ENCODE measurements around the gene TMEM19. TPM values are rescaled to one million over a fixed set of nuclear protein-coding genes. Genes with fewer than 3 reads are reported as not detected.
A peak's percentile ranks its signal among the peaks of the same experiment; 100 is the strongest.

Gene TMEM19
- total RNA-seq, 1 donor from 2014 or later = 13.7 TPM

DNA sequence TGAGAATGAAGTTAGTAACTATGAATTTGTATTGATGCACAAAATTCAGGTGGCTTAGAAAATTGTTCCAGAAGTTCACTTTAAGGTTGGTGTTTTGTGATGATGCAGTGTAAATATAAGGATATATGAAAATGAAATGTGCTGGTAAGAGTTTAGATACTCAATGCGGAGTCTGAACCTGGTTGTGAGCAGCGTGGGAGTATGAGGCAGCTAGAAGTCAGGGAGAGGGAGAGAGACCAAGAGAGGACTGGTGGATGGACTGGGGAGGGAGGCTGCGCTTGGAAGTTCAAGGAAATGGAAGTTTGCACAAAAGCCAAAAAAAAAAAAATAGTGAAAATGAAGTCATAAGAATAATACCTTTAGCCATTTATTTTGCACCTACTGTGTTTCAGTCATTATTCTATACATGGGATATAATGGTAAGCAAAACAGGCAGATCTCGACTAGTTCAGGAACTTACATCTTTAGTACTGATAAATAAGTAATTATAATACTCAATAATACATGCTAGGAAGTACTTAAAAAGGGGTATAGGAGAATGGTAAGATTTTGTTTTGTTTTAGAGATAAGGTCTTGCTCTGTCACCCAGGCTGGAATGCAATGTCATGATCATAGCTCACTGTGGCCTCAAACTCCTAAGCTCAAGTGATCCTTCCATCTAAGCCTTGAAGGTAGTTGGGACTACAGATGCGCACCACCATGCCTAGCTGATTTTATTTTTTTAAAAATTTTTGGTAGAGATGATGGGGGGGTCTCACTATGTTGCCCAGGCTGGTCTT is 58.8 kb downstream of the TMEM19 start:
- Mint-ChIP-seq H3K4me1 (ENCODE audit: low read depth, unreplicated experiment) (no peaks in the 10 kb centered on the region), H3K9me3 (ENCODE audit: unreplicated experiment) (no peaks in the 10 kb centered on the region), H3K4me3 (ENCODE audit: unreplicated experiment) (no peak overlapping the region), H3K36me3 (ENCODE audit: unreplicated experiment) (no peaks in the 10 kb centered on the region), H3K27ac (ENCODE audit: unreplicated experiment) (peak overlapping the region; percentile 1), H3K27me3 (ENCODE audit: unreplicated experiment) (peaks cover 1% of the 10 kb centered on the region)
- TF ChIP-seq, protein P1, sequence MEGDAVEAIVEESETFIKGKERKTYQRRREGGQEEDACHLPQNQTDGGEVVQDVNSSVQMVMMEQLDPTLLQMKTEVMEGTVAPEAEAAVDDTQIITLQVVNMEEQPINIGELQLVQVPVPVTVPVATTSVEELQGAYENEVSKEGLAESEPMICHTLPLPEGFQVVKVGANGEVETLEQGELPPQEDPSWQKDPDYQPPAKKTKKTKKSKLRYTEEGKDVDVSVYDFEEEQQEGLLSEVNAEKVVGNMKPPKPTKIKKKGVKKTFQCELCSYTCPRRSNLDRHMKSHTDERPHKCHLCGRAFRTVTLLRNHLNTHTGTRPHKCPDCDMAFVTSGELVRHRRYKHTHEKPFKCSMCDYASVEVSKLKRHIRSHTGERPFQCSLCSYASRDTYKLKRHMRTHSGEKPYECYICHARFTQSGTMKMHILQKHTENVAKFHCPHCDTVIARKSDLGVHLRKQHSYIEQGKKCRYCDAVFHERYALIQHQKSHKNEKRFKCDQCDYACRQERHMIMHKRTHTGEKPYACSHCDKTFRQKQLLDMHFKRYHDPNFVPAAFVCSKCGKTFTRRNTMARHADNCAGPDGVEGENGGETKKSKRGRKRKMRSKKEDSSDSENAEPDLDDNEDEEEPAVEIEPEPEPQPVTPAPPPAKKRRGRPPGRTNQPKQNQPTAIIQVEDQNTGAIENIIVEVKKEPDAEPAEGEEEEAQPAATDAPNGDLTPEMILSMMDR (IDR thresholded peaks at IDR 0.05; ENCODE audit: partially characterized antibody, unreplicated experiment) = no peak
- no peak for DNase-seq

GRCh38 chr12:71746974-71747611 is 61.2 kb downstream of the TMEM19 start:
- H3K4me3 Mint-ChIP-seq (ENCODE audit: unreplicated experiment) = no peak overlapping the region
- H3K27me3 Mint-ChIP-seq (ENCODE audit: unreplicated experiment) = peaks cover 1% of the 10 kb centered on the region
- no peaks in the 10 kb centered on the region for H3K36me3 Mint-ChIP-seq (ENCODE audit: unreplicated experiment)
- DNase-seq = no peak
- no peaks in the 10 kb centered on the region for H3K9me3 Mint-ChIP-seq (ENCODE audit: unreplicated experiment)
- no peaks in the 10 kb centered on the region for H3K4me1 Mint-ChIP-seq (ENCODE audit: low read depth, unreplicated experiment)
- TF ChIP-seq, protein P1 (IDR thresholded peaks at IDR 0.05; ENCODE audit: partially characterized antibody, unreplicated experiment) = peak; percentile 60
- H3K27ac Mint-ChIP-seq (ENCODE audit: unreplicated experiment) = no peak overlapping the region

GRCh38 chr12:71748081-71748850 is 62.4 kb downstream of the TMEM19 start:
- Mint-ChIP-seq H3K27ac (ENCODE audit: unreplicated experiment) (no peak overlapping the region), H3K4me3 (ENCODE audit: unreplicated experiment) (no peak overlapping the region), H3K9me3 (ENCODE audit: unreplicated experiment) (no peaks in the 10 kb centered on the region), H3K4me1 (ENCODE audit: low read depth, unreplicated experiment) (no peaks in the 10 kb centered on the region), H3K36me3 (ENCODE audit: unreplicated experiment) (no peaks in the 10 kb centered on the region), H3K27me3 (ENCODE audit: unreplicated experiment) (peaks cover 1% of the 10 kb centered on the region)
- TF ChIP-seq, protein P1 (IDR thresholded peaks at IDR 0.05; ENCODE audit: partially characterized antibody, unreplicated experiment) = no peak
- no peak for DNase-seq

DNA sequence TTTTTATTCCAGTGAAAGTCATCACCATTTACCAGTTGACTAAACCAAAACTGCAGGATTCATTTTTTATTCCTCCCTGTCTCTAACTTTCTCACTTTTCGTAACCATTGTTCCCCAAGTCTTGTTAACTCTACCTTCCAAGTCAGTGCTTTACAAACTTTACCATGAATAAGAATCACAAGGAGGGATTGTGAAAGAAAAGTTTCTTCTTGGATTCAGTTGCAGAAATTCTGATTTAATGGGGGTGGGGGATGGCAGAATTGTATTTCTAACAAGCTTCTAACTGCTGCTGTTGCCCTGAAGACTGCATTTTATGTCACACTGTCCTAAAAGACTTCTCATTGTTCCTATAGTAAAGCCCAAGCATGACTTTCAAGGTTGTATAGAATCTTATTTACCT is 63.8 kb downstream of the TMEM19 start:
- Mint-ChIP-seq H3K4me1 (ENCODE audit: low read depth, unreplicated experiment) (peaks cover 5% of the 10 kb centered on the region), H3K4me3 (ENCODE audit: unreplicated experiment) (no peak overlapping the region), H3K27me3 (ENCODE audit: unreplicated experiment) (peaks cover 5% of the 10 kb centered on the region), H3K9me3 (ENCODE audit: unreplicated experiment) (no peaks in the 10 kb centered on the region), H3K36me3 (ENCODE audit: unreplicated experiment) (no peaks in the 10 kb centered on the region), H3K27ac (ENCODE audit: unreplicated experiment) (no peak overlapping the region)
- no peak for DNase-seq
- TF ChIP-seq, protein P1 (IDR thresholded peaks at IDR 0.05; ENCODE audit: partially characterized antibody, unreplicated experiment) = no peak

Data from glutamatergic neuron (in vitro differentiated cells).